GM15510 (cell line): ENCODE data around the gene RPS6KA3.

Experiments used
- POLR2A ChIP-seq: IDR thresholded peaks from 3 replicates; pipeline ENCODE4 v1.6.1; 2011; ENCODE audit warnings: borderline replicate concordance; ENCODE audit not compliant: insufficient read length; ENCODE audit errors: extremely low read depth

The RPS6KA3 gene

DNA sequence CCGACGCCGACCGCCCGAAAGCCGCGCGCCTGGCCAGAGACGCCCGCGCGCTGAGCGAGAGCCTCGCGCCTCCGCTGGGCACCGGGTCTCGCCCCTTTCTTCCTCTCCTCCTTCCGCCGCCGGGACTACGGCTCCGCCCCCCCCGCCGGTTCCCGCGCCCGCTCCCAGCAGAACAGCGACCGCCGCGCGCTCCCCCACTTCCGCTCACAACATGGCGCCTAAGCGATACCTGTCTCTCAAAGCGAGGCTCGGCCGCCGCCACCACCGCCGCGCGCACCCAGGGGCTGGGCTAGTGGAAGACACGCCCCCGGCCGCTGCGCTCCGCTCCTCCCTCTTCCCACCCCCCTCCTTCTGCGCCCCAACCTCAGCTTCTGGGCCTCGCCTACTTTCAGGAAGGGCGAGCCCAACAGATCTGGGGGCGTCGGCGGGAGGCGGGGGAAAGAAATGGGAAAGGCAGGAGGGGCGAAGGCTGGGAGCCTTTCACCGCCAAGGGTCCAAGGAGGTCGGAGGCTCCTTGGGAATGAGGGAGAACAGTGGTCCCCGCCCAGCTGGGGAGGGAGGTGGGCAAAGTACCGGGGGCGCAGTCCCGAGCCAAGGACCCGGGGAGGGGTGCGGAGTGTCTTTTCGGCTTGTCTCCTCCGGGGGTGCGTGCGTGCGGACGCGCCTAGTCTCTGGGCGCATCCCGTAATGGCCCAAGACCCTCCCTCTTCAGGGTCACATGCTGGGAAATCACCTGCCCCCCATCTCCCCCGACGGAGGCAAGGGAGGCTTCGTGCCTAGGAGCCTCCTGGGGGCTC lies at the start of gene RPS6KA3:
Gene RPS6KA3, minus strand, starts transcription at position 100 of the 797 bp plus-strand sequence. CDS start 277 bp downstream, outside the sequence.
- TF ChIP-seq POLR2A, result peak; percentile 43

DNA sequence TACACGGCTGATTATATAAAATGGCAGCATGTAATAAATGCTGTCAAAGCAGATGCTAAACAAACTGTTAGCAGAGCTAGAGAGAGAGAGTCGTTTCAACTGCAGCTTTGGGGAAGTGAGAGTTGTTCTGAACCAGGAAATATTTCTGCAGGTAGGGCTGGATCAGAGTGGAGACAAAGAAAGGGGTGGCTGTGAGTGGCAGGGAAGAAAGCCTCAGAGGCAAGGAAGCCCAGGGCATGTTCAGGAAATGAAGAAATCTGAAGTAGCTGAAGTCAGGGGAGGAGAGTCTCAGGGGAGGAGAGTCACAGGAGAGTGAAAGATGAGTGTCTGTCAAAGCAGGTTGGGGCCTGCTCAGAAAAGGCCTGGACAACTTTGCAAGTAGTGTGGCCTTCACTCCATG lies 48.4 kb upstream of the RPS6KA3 start:
- TF ChIP-seq POLR2A, result no peak

DNA sequence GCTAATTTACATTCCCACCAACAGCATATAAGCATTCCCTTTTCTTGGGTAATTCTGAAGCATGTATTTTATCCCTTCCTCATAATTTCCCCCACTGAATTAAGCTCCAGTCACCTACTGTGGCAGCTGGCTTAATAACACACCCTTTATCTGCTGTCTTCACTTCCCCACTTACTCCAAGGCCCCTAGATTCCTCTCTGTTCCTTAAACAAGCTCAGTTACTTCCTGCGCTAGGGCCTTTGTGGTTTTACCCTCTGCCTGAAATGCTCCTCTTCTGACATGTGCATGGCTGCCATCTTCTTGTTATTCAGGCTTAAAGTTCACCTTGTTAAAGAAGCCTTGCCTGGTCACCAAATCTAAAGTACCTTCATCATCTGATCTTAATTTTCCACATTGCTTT lies 47.2 kb upstream of the RPS6KA3 start:
- TF ChIP-seq POLR2A, result no peak

DNA sequence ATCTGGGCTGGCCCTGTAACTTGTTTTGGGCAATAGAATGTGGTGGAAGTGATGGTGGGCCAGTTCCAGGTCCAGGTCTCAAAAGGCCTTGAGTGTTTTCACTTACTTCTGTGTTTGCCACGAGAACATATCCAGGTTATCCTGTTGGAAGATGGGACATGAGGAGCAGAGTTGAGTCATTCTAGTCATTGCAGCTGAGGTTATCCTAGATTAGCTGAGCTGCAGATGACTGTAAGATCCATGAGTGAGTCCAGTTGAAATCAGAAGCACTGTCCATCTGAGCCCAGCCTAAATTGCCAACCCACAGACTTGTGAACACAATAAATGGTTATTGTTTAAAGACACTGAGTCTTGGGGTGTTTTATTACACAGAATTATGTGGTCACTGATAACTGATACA lies 45.3 kb upstream of the RPS6KA3 start:
- no peak for TF ChIP-seq POLR2A

DNA sequence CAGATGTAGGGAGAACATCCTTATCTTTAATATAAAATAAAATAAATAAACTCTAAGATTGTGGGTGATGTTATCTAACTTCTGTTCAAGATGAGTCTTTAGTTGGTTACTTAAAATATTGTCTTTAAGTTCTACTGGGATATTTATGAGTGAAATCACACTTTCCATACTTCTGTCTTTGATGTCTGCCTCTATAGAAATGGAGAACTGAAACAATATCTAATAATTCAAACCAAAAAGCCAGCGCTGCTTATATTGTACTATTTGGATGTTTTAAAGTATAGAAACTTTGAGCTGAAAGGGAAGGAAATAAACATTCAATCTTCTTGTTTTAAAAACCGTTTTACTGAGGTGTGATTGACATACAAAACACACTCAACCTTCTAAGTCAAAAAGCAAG lies 44.8 kb upstream of the RPS6KA3 start:
- no peak for TF ChIP-seq POLR2A

DNA sequence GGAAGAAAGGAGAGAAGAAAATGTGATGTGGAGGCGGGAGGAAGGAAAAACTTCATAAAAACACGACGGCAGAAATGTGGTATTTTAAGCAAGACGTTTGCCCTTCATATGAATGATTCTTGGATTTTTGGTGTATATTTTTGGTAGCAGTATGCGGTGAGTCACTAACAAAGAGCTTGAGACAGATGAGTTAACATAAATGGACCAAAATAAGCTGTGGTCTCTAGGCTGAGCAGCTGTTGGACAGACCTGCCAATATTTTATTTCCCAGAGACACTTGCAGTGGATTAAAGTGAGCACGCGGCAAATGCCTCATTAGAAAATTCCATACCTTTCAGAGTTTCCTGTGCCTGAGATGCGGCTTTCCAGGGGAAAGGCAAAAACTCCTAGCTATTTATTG lies 43.1 kb upstream of the RPS6KA3 start:
- no peak for TF ChIP-seq POLR2A

DNA sequence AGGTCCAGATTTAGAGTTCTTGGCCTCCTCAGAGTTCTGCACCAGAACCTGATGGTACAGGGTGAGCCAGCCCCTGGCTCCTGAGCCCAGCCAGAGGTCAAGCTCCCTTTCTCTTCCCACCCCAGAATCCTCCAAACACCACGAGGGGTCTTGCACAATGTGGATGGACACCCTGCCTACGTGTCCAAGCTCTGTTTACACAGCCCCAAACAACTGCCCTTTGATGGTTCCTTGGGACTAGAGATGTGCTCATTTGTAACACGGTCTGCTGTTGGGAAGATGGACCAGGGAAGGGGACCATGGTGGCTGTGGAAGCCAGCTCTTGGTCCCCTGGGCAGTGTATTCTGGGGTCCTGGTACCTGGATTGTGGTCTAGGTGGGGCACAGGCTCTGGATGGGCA lies 40.0 kb upstream of the RPS6KA3 start:
- TF ChIP-seq POLR2A, result no peak

DNA sequence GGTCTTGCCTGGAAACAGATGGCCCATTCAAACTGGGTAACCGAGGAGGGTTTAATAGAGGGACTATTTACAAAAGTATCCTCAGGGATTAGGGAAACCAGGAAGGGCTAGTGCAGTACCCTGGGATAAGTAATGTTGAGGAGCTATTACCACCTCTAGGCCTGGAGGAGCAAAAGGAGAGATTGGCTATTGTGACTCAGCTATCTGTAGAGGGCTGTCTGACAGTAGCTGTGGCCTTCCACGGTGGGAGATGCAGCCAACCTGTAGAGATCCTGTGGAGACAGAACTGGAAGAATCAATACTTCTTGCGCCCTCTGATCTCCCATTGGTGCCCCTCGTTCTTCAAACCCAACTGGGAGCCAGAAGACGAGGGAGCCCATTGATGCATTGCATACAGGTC lies 34.1 kb upstream of the RPS6KA3 start:
- TF ChIP-seq POLR2A, result no peak

DNA sequence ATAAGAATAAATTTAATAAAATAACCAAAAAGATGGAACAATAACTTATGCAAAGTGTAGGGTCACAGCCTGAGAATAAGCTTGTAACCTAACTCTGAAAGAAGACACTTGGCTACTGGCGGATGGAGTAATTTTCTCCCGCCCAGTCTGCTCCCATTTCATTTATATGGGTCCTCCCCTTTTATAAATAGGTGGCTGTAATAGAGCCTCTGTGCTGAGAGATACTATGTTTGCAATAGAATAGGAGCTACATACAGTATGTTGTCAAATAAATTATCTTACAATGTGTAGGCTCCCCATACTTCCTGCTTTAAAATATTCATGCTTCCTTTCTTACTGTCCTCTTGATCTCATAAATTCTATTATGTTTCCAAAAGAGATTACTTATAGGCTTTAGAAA lies 28.2 kb upstream of the RPS6KA3 start:
- no peak for TF ChIP-seq POLR2A

DNA sequence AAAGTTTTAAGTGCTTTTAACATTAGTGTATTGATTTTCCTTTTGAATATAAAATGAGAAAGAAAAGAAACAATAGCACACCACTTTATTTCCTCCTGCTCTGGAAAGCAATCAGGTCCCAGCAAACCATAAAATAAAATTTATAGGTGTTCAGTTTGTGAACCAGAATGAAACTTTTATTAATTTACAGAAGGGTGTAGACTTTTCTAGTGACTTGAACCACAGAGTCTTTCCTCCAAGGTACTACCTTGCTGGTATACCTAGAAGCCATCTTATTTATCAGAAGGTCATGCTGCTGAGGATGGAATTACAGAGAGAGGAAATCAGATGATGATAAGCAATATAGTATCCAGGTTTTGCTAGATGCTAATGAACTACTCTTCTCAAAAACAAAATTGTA lies 27.6 kb upstream of the RPS6KA3 start:
- no peak for TF ChIP-seq POLR2A

DNA sequence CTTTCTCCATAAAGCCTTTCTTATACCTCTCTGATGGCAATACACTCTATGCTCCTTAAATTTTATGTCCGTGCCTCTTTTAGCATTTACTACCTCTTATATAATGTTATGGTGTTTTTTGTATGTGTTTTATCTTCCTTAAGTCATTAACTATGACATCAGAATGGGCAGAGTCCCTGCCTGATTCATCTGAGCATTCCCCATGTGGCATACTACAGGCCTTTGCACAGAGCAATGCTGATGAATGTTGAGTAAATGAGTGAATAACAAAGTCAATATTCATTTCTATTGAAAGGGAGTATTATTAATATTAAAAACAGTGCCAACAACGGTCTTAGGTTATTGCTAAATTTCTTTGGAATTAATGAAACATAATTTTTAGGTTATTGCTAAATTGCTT lies 18.8 kb upstream of the RPS6KA3 start:
- TF ChIP-seq POLR2A, result no peak

DNA sequence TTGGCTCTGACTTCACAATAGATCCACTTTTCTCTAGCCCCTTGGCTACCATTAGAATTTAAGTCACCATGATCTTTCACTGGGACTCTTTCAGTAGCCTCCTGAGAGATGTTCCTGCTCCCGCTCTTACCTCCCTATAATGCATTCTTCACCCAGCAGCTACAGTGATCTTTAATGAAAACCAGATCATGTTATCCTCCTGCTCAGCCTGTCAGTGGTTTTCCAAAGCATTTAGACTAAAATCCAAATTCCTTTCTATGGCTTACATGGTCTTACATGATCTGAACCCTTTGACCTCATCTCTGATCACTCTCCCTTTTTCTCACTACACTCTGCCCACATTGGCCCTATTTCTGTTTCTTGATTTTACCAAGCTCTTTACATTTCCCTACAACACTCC lies 18.3 kb upstream of the RPS6KA3 start:
- TF ChIP-seq POLR2A, result no peak

DNA sequence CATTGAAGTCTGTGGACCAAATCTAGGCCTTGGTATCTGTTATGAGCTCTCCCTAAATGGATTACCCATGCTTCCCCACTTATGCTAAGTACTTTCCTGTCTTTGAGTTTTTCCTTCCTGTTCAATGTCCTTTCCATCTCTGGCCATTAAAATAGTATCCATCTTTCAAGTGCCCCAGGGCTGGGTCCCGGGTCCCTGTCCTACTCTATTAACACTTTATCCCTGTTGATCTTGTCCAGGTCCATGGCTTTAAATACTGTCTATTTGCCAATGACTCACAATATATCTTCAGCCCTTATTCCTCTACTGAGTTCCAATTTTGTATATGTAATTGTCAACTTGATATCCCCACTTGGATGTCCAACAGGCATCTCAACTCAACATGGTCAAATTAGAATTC lies 17.7 kb upstream of the RPS6KA3 start:
- no peak for TF ChIP-seq POLR2A

DNA sequence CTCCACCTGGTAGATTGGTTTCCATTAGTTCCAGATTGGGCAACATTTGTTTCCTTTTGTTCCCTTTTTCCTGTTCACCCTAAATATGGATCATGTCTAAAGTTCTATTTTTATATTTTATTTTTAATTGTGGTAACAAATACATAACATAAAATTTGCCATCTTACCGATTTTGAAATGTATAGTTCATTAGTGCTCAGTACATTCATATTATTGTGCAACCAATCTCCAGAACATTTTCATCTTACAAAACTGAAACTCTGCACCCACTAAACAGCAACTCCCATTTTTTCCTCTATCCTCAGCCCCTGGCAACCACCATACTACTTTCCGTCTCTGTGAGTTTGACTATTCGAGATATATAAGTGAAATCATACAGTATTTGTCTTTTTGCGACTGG lies 14.2 kb upstream of the RPS6KA3 start:
- TF ChIP-seq POLR2A, result no peak

DNA sequence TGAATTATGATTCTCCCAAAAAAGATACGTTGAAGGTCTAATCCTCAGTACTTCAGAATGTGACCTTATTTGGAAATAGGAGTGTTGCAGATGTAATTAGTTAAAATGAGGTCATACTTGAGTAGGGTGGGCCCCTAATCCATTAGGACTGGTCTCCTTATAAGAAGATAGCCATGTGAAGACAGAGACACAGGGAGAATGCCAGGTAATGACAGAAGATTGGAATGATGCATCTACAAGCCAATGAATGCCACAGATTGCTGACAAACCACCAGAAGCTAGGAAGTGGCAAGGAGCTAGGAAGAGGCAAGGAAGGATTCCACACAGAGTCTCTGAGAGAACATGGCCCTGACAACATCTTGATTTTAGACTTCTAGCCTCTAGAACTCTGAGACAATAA lies 7.4 kb upstream of the RPS6KA3 start:
- TF ChIP-seq POLR2A, result no peak

DNA sequence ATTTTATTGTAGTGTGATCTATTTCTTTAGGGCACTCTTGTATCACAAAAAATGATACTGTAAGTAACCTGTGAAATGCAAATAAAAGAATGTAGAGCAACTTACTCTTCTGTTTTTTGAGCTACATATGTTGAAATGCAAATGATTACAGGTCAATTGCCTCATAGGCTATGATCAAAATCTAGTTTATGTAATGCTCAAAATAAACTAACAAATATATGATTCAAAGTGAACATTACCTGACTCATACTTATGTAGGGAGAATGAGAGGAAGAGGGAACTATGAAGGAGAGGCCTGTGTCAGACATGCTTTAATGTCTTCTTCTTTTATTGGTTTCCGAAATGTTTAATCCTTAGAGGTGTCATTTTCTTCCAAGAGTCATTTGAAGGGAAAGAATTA lies 5.0 kb upstream of the RPS6KA3 start:
- no peak for TF ChIP-seq POLR2A

DNA sequence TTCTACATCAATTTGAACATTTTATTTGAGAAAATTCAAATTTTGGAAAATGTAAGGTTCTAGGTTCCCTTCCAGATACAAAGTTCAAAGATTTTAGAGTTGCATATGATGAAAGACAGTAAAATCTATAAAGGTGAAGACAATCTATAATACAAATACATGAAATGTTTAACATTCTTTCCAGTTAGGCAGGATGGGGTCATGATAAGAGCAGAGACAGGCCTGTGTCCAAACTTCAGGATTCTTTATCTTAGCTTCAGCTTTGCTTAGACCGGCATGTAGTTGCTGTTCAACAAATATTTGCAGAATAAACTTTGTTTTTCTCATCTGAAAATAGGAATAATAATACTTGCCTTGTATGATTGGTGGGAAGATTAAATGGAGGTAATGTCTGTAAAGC lies 4.5 kb upstream of the RPS6KA3 start:
- TF ChIP-seq POLR2A, result no peak
